HepG2 (cell line): ENCODE results near the gene GSK3A. TPM values are rescaled to one million over a fixed set of nuclear protein-coding genes. Genes with fewer than 3 reads are reported as not detected.
A peak's percentile ranks its signal among the peaks of the same experiment; 100 is the strongest.

Experiments used
- ATAC-seq: fragments of 200-7000 bp; cut with Tn5 transposase; 3 replicates; pipeline ENCODE4 v1.9.1; 2020; ENCODE audit warnings: mild to moderate bottlenecking, moderate library complexity
- BruUV-seq: library from RNA; stranded (reverse); fragments of 400-500 nt; replicated peaks from 2 replicates; lab custom pipeline; 2021; lab: Mats Ljungman, UMichigan
- CTCF ChIA-PET: fragments of 300-600 bp; formaldehyde crosslinking; extraction: SDS; loops from one replicate; lab custom pipeline; 2021; ENCODE audit warnings: low total read pairs, inconsistent platforms, low intra/inter-chr PET ratio; lab: Yijun Ruan, JAX
- POLR2A ChIA-PET: fragments of 350-600 bp; sonication (Branson Sonifier 250); formaldehyde crosslinking; loops from one replicate; lab custom pipeline; 2020; ENCODE audit warnings: antibody characterized with exemption, inconsistent platforms; lab: Yijun Ruan, JAX
- DNase-seq: peaks from one replicate; pipeline ENCODE4 v3.0.0-alpha.2; 2015; ENCODE audit warnings: low spot score
- FAIRE-seq: peaks from 3 replicates; lab custom pipeline; 2011; peaks lifted over from hg19 to GRCh38; lab: Jason Lieb, UNC
- H2AFZ ChIP-seq: one replicate; pipeline ENCODE4 v1.6.1; 2011; ENCODE audit warnings: low read length, inconsistent platforms
- H3K27ac ChIP-seq: fragments of 300-600 bp; 3 replicates; pipeline ENCODE4 v1.8.0; 2011; ENCODE audit warnings: mixed run types, mild to moderate bottlenecking, mixed read lengths, low read length, inconsistent platforms; ENCODE audit not compliant: insufficient read depth; ENCODE audit errors: extremely low read length
- H3K27me3 ChIP-seq, 2 experiments: fragments of 200-600 bp in 1 of 2; 2 replicates in 1 of 2; 3 replicates in 1 of 2; pipeline versions ENCODE4 v1.6.0 to v1.8.0; 2011; ENCODE audit warnings: low read length in 2 of 2, mild to moderate bottlenecking in 2 of 2, moderate library complexity in 2 of 2, inconsistent platforms in 1 of 2; ENCODE audit not compliant: insufficient read depth in 2 of 2, control insufficient read depth in 1 of 2
- H3K36me3 ChIP-seq, 2 experiments: fragments of 200-600 bp in 1 of 2; replicated peaks in 1 of 2; 2 replicates in 1 of 2; 3 replicates in 1 of 2; pipeline versions ENCODE4 v1.5.1 to v1.8.0; 2011; ENCODE audit warnings: low read length in 2 of 2, inconsistent platforms in 1 of 2; ENCODE audit not compliant: insufficient read depth in 2 of 2, control insufficient read depth in 1 of 2
- H3K4me1 ChIP-seq: 2 replicates; pipeline ENCODE4 v1.5.1; 2012; ENCODE audit warnings: low read length, inconsistent platforms; ENCODE audit not compliant: insufficient read depth
- H3K4me2 ChIP-seq: 2 replicates; pipeline ENCODE4 v1.6.0; 2011; ENCODE audit warnings: low read depth, low read length, inconsistent platforms
- H3K4me3 ChIP-seq, 3 experiments: fragments of 200-600 bp in 1 of 3; sonication (generic), shearing (Covaris generic) in 1 of 3; replicated peaks in 1 of 3; 2 replicates each; pipeline ENCODE4 v1.5.1; 2011 to 2016; ENCODE audit warnings: low read length in 3 of 3, inconsistent platforms in 2 of 3, low read depth in 2 of 3, mild to moderate bottlenecking in 2 of 3, control low read depth in 1 of 3, mixed read lengths in 1 of 3; ENCODE audit not compliant: insufficient read depth in 1 of 3
- H3K79me2 ChIP-seq: one replicate; pipeline ENCODE4 v1.6.1; 2011; ENCODE audit warnings: low read length, inconsistent platforms; ENCODE audit not compliant: insufficient read depth
- H3K9ac ChIP-seq: 2 replicates; pipeline ENCODE4 v1.6.0; 2011; ENCODE audit warnings: mild to moderate bottlenecking, low read depth, low read length, inconsistent platforms; ENCODE audit not compliant: insufficient read depth
- H3K9me3 ChIP-seq: 2 replicates; pipeline ENCODE4 v1.5.1; 2012; ENCODE audit warnings: mild to moderate bottlenecking, low read length
- H4K20me1 ChIP-seq: 2 replicates; pipeline ENCODE4 v1.6.0; 2011; ENCODE audit warnings: inconsistent platforms, mild to moderate bottlenecking, low read length, moderate library complexity; ENCODE audit not compliant: insufficient read depth
- AGO2 ChIP-seq: fragments of 200-400 bp; formaldehyde crosslinking; optimal IDR thresholded peaks from 2 replicates; pipeline ENCODE3; 2017; ENCODE audit warnings: mild to moderate bottlenecking, low read depth, low read length, moderate library complexity
- MXD4 ChIP-seq: IDR thresholded peaks from 2 replicates; pipeline ENCODE4 v1.6.1; 2016; ENCODE audit warnings: mild to moderate bottlenecking, missing biosample characterization, missing genetic modification reagents
- ZC3H13 ChIP-seq: sonication (generic); formaldehyde crosslinking; IDR thresholded peaks from 2 replicates; pipeline ENCODE4 v1.8.1; 2023; ENCODE audit warnings: mild to moderate bottlenecking, missing genetic modification reagents, moderate library complexity
- ZNF619 ChIP-seq: sonication (generic); formaldehyde crosslinking; IDR thresholded peaks from 2 replicates; pipeline ENCODE4 v1.4.0; 2020; ENCODE audit warnings: mild to moderate bottlenecking, missing genetic modification reagents
- WGBS: methylation state at CpG from one replicate; pipeline ENCODE4 v1.1.6; 2017; ENCODE audit warnings: low lambda C conversion rate; 5-methylcytosine and 5-hydroxymethylcytosine counted together
- in situ Hi-C: cut with HindIII; loops from 2 replicates; pipeline ENCODE4 v1.10.0; 2017; ENCODE audit warnings: low pct_unique_long_range_greater_than_20kb; ENCODE audit not compliant: extremely low pct_ligation_motif_present
- intact Hi-C: fragments of 100-400 bp; cut with micrococcal nuclease; formaldehyde crosslinking; loops from one replicate; pipeline ENCODE4 v1.10.0; 2022; ENCODE audit not compliant: unreplicated experiment
- polyA plus RNA-seq, 8 experiments: library from polyadenylated mRNA; depleted of rRNA in 3 of 8; stranded (reverse) in 7 of 8; unstranded in 1 of 8; fragments of >200 nt; fragmentation: Illumina TruSeq in 4 of 8; extraction: Trizol in 4 of 8; gene quantifications; 2 replicates each; pipeline versions ENCODE4 v1.2.1 to v1.2.3, GENCODE V29; 2011 to 2016; ENCODE audit warnings: low read depth in 4 of 8, missing spikeins in 1 of 8, mixed read lengths in 1 of 8; ENCODE audit not compliant: insufficient read depth in 1 of 8
- total RNA-seq, 5 experiments: library from RNA; depleted of rRNA; stranded (reverse); fragments of >200 nt; fragmentation: Illumina TruSeq; extraction: Trizol; gene quantifications; 2 replicates each; pipeline ENCODE4 v1.2.3, GENCODE V29; 2016; ENCODE audit warnings: low read depth in 1 of 5

The GSK3A gene
- total and polyA plus RNA-seq, 2 of the 13 experiments (the other 11 are each of a cell fraction or from before 2014, with no cell fraction given): 16.9 to 52.5 TPM

DNA sequence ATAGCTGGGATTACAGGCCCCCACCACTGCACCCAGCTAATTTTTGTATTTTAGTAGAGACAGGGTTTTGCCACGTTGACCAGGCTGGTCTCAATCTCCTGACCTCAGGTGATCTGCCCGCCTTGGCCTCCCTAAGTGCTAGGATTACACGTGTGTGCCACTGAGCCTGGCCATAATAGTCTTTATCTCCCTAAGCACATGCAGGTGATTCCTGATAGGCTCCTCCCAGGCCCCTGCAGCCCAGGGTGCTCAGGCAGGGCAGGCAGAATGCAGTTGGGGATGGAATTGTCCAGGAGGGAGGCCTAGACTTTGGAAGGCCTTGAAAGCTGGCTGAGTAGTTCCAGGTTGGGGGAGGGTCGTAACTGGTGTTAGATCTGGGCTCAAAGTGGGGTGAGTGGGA, 13.8 kb downstream of the GSK3A start:
- in situ Hi-C loops (no loop called here), intact Hi-C loops (no loop called here)
- ATAC-seq (no peak; the same call in 2 of the 3 replicates), DNase-seq (no peak), FAIRE-seq (no peak)
- Histone ChIP-seq H2AFZ (no peak overlapping the region), H3K9me3 (no peaks in the 10 kb centered on the region), H3K36me3 (peaks cover 29 to 64% of the 10 kb centered on the region in 2 experiments), H3K79me2 (peaks cover 5% of the 10 kb centered on the region), H3K4me1 (peaks cover 29% of the 10 kb centered on the region), H4K20me1 (peaks cover 6% of the 10 kb centered on the region; the same call in 1 of the 2 replicates), H3K4me2 (no peak overlapping the region), H3K27me3 (no peaks in the 10 kb centered on the region), H3K9ac (no peak overlapping the region), H3K4me3 (no peak overlapping the region), H3K27ac (no peak overlapping the region)
- POLR2A ChIA-PET: interaction anchor here (1.6 to 3.0 kb wide), 2 partner anchors 11 to 14 kb away, joined by 3 to 13 read pairs; partner anchors contain the start of gene GSK3A
- CTCF ChIA-PET: no interaction called here
- 90% methylated on average over 4 of the region's 4 CpGs for WGBS
- TF ChIP-seq AGO2 (peak; percentile 14), MXD4 (no peak)
- no TSS peak for BruUV-seq

DNA sequence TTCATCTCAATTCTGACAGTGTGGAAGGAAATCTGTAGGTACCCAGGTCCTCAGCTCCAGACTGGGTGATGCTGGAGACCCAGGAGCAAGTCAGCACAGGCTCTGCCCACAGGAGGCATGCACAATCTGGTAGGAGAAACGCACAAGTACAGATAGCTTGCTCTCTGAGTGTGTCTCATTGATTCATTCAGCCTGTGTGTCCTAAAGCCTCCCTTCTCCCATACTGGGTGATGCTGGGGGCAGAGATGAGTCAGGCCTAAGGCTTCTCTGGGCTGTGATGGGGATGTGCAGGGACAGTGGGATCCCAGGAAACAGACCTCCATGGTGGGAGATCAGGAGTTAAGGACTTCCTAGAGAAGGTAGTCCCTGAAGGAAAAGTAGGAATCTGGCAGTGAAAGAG, 15.5 kb downstream of the GSK3A start:
- no peak for ATAC-seq
- CTCF ChIA-PET: no interaction called here
- no TSS peak for BruUV-seq
- Histone ChIP-seq H3K4me3 (no peak overlapping the region), H3K27me3 (no peaks in the 10 kb centered on the region), H3K9ac (no peak overlapping the region), H3K79me2 (peaks cover 14% of the 10 kb centered on the region), H2AFZ (no peak overlapping the region), H3K27ac (no peak overlapping the region), H3K4me2 (no peak overlapping the region), H3K4me1 (peaks cover 36% of the 10 kb centered on the region), H4K20me1 (peaks cover 6% of the 10 kb centered on the region; the same call in 1 of the 2 replicates), H3K9me3 (no peaks in the 10 kb centered on the region), H3K36me3 (peaks cover 26 to 48% of the 10 kb centered on the region in 2 experiments)
- POLR2A ChIA-PET: no interaction called here
- FAIRE-seq: no peak
- peak; percentile 44; the same call in 1 of the 2 replicates for TF ChIP-seq ZC3H13 (CRISPR knock-in tag)
- TF ChIP-seq ZNF619 (CRISPR knock-in tag): no peak
- in situ Hi-C loops (no loop called here), intact Hi-C loops (no loop called here)
- DNase-seq: no peak
- WGBS: no CpG with 5 or more reads among the region's 1 CpG
